C4-2B (cell line): ENCODE results near the gene USH1G.
"Not testable (repeated sequence)": the region's sequence is repeated elsewhere in the genome, so short reads cannot be mapped to it uniquely, and the experiment has no call there.

Source experiments
- CTCF ChIP-seq: fragments of 450-650 bp; conservative IDR thresholded peaks from 2 replicates; pipeline ENCODE4 v1.5.1; 2017; ENCODE audit warnings: mild to moderate bottlenecking
- ZFX ChIP-seq: fragments of 450-650 bp; IDR thresholded peaks from 2 replicates; pipeline ENCODE4 v1.6.1; 2017

GRCh38 chr17:74909097-74909496 lies 14.0 kb downstream of the USH1G start:
- not testable (repeated sequence) for TF ChIP-seq CTCF, ZFX
